Spleen (tissue), 11 donors: Measurements from ENCODE around the gene SLC18A3. TPM values are rescaled to one million over a fixed set of nuclear protein-coding genes. Genes with fewer than 3 reads are reported as not detected.

Source experiments
- DNase-seq: peaks from one replicate; pipeline ENCODE4 v3.0.0-alpha.2; 2020
- H3K27ac ChIP-seq, 8 donors: fragments of 200-600 bp; sonication (generic) in 7 of 8; 1 replicate in 4 of 8; 2 replicates in 4 of 8; pipeline versions ENCODE4 v1.5.0 to v1.8.0; 2016 to 2021; ENCODE audit warnings: inconsistent platforms in 4 of 8, mild to moderate bottlenecking in 4 of 8, moderate library complexity in 1 of 8
- H3K27me3 ChIP-seq, 7 donors: fragments of 200-600 bp; sonication (generic) in 6 of 7; replicated peaks in 1 of 7; 1 replicate in 4 of 7; 2 replicates in 3 of 7; pipeline versions ENCODE4 v1.5.0 to v1.8.0; 2016 to 2021; ENCODE audit warnings: inconsistent platforms in 3 of 7, mild to moderate bottlenecking in 1 of 7
- H3K36me3 ChIP-seq, 6 donors: fragments of 200-600 bp; sonication (generic) in 5 of 6; 1 replicate in 4 of 6; 2 replicates in 2 of 6; pipeline versions ENCODE4 v1.5.0 to v1.8.0; 2016 to 2021; ENCODE audit warnings: inconsistent platforms in 2 of 6
- H3K4me1 ChIP-seq, 6 donors: fragments of 200-600 bp; sonication (generic) in 5 of 6; 1 replicate in 3 of 6; 2 replicates in 3 of 6; pipeline versions ENCODE4 v1.5.0 to v1.8.0; 2016 to 2021; ENCODE audit warnings: inconsistent platforms in 3 of 6
- H3K4me3 ChIP-seq, 8 donors: fragments of 200-600 bp; sonication (generic) in 7 of 8; 1 replicate in 4 of 8; 2 replicates in 4 of 8; pipeline versions ENCODE4 v1.5.0 to v1.8.0; 2016 to 2021; ENCODE audit warnings: inconsistent platforms in 4 of 8, mild to moderate bottlenecking in 4 of 8, moderate library complexity in 2 of 8
- H3K9me3 ChIP-seq, 8 donors: fragments of 200-600 bp; sonication (generic) in 7 of 8; 1 replicate in 4 of 8; 2 replicates in 4 of 8; pipeline versions ENCODE4 v1.5.0 to v1.8.0; 2016 to 2021; ENCODE audit warnings: inconsistent platforms in 4 of 8
- POLR2A ChIP-seq, 3 donors: fragments of 450-650 bp; IDR thresholded peaks; one replicate each; pipeline ENCODE4 v1.5.1; 2017; ENCODE audit warnings: antibody characterized with exemption in 3 of 3, mild to moderate bottlenecking in 1 of 3
- POLR2AphosphoS5 ChIP-seq, 3 donors: sonication (generic); formaldehyde crosslinking; IDR thresholded peaks; one replicate each; pipeline ENCODE4 v1.5.1; 2017; ENCODE audit warnings: antibody characterized with exemption in 3 of 3
- WGBS, 5 donors: extraction: QIAGEN DNeasy Blood & Tissue Kit in 3 of 5; methylation state at CpG; one replicate each; pipeline versions ENCODE4 v1.1.5 to v1.1.7; 2013 to 2018; 5-methylcytosine and 5-hydroxymethylcytosine counted together
- intact Hi-C: fragments of 100-400 bp; cut with DNase I; formaldehyde crosslinking; loops from one replicate; pipeline ENCODE4 v1.15.0; 2023; ENCODE audit warnings: low total_unique reads
- polyA plus RNA-seq, 3 donors: library from polyadenylated mRNA; stranded (reverse); fragments of 200-250 nt; gene quantifications; one replicate each; pipeline ENCODE4 v1.2.1, GENCODE V29; 2013
- total RNA-seq, 7 donors: library from RNA; depleted of rRNA in 3 of 7; stranded (reverse); fragments of >200 nt in 3 of 7; fragmentation: NEBNext Ultra II Directional in 4 of 7; extraction: Animal tissue kit (Norgen Biotek cat#: 25700) in 4 of 7; gene quantifications; one replicate each; pipeline versions ENCODE4 v1.1.0 to v1.2.1, GENCODE V29; 2016 to 2021
- TF ChIP-seq, protein P1 (sequence below), 11 experiments: fragments of 200-600 bp in 7 of 11; fragments of 450-650 bp in 4 of 11; sonication (generic) in 4 of 11; IDR thresholded peaks in 8 of 11; conservative IDR thresholded peaks in 3 of 11; 1 replicate in 7 of 11; 2 replicates in 4 of 11; pipeline versions ENCODE4 v1.4.0 to v1.8.0; 2016 to 2021; ENCODE audit warnings: antibody characterized with exemption in 11 of 11, inconsistent platforms in 4 of 11, mild to moderate bottlenecking in 1 of 11
- donor health status: healthy with polysubstance abuse.
- donor health status: DM: no; HTN: no; CAD: no; lungs with moderate emphysema.
- donor health status: DM: no; HTN: no; CAD: no.
- donor health status: Bipolar disorder and iron deficiency.
- donor health status: healthy.
- donor health status: DM: no; HTN: no; CAD: no.
- donor health status: DM: yes; HTN: yes; CAD: no.

SLC18A3 gene
- total and polyA plus RNA-seq, 10 donors = not detected

DNA sequence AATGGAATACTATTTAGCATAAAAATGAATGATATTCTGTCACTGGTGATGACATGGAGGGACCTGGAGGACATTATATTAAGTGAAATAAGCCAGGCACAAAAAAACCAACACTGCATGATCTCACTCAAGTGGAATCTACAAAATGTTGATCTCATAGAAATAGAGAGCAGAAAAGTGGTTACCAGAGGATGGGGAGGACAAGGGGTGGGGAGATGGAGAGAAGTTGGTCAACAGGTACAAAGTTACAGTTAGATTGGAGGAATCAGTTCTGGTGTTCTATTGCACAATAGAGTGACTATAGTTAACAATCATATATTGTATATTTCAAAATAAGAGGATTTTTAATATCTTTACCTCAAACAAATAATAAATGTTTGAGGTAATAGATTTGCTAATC lies 24.7 kb upstream of the SLC18A3 start:
- Histone ChIP-seq H3K36me3 (no peaks in the 10 kb centered on the region), H3K27me3 (peaks cover 0 to 8% (median 0%) of the 10 kb centered on the region in 7 donors), H3K27ac (no peak overlapping the region), H3K4me1 (no peaks in the 10 kb centered on the region), H3K4me3 (no peak overlapping the region), H3K9me3 (peaks cover 0 to 9% (median 6%) of the 10 kb centered on the region in 8 donors)
- no peak for DNase-seq
- intact Hi-C loops = no loop called here
- TF ChIP-seq POLR2AphosphoS5 (IDR thresholded peaks at IDR 0.05) = no peak
- no peak for TF ChIP-seq POLR2A (IDR thresholded peaks at IDR 0.05)
- TF ChIP-seq, protein P1, sequence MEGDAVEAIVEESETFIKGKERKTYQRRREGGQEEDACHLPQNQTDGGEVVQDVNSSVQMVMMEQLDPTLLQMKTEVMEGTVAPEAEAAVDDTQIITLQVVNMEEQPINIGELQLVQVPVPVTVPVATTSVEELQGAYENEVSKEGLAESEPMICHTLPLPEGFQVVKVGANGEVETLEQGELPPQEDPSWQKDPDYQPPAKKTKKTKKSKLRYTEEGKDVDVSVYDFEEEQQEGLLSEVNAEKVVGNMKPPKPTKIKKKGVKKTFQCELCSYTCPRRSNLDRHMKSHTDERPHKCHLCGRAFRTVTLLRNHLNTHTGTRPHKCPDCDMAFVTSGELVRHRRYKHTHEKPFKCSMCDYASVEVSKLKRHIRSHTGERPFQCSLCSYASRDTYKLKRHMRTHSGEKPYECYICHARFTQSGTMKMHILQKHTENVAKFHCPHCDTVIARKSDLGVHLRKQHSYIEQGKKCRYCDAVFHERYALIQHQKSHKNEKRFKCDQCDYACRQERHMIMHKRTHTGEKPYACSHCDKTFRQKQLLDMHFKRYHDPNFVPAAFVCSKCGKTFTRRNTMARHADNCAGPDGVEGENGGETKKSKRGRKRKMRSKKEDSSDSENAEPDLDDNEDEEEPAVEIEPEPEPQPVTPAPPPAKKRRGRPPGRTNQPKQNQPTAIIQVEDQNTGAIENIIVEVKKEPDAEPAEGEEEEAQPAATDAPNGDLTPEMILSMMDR (IDR thresholded peaks at IDR 0.05 in 8 of 11, conservative IDR thresholded peaks at IDR 0.05 in 3 of 11) = no peak

DNA sequence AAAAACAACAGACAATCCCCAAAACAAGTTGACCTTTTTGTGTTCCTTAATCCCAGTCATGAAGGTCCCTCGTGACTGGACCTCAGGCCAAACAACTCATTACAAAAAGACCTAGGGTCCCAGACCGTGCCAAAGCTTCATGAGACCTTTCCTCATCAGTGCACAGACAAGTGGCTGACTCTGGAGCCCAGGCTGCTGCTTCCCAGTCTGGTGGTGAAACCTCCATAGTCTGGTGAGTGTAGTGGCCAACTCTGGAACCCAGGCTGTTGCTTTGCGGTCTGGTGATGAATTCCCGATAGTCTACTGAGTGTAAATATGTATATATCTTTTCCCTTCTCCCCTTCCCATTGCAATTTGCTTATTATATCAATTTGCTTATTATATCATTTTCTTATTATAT lies 22.1 kb upstream of the SLC18A3 start:
- WGBS, 5 donors = 76 to 85% (median 78%) methylated on average over 4 of the region's 4 CpGs
- Histone ChIP-seq H3K9me3 (peaks cover 0 to 9% (median 6%) of the 10 kb centered on the region in 8 donors), H3K4me1 (no peaks in the 10 kb centered on the region), H3K36me3 (no peaks in the 10 kb centered on the region), H3K27me3 (peaks cover 0 to 25% (median 0%) of the 10 kb centered on the region in 7 donors), H3K4me3 (no peak overlapping the region), H3K27ac (no peak overlapping the region)
- no peak for TF ChIP-seq POLR2AphosphoS5 (IDR thresholded peaks at IDR 0.05)
- TF ChIP-seq POLR2A (IDR thresholded peaks at IDR 0.05) = no peak
- TF ChIP-seq, protein P1 (IDR thresholded peaks at IDR 0.05 in 8 of 11, conservative IDR thresholded peaks at IDR 0.05 in 3 of 11) = no peak
- intact Hi-C loops = no loop called here
- no peak for DNase-seq

DNA sequence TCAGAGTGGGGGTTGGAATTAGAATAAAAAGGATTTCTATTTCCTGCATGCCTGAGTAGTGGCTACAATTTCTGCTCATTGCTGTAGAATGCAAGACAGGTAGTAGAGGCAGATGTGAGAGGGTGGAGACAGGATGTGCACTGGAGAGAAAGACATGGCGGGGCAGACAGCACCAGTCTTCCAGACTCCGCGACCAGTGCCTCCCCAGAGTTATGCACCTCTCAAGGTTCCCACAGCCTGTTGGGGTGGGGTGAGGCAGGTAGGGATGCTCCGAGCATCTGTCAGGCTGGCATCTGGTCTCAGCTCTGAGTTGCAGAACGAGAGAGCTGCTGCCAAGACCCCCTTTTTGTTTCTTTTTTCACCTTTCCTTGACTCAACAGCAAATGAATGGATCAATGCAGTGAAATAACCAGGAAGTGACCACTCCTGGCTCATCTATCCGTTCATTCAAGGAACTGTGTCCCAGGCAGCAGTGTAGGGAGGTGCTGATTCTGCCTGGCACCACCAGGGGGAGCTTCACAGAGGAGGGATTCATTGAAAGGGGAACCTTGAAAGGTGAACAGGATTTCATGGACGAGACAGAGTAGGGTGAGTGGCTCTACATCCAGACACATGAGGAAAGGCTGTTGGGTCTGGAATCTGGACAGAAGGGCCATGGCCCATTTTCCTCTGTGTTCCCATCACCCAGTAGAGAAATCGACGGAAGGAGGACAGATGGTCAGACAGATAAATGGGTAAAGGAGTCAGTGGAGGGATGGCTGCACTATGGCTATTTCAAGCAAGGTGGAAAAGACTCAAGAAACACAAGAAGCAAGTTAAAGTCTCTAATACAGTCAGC lies 17.2 kb upstream of the SLC18A3 start:
- TF ChIP-seq, protein P1 (IDR thresholded peaks at IDR 0.05 in 8 of 11, conservative IDR thresholded peaks at IDR 0.05 in 3 of 11) = peak; percentile 57 to 93 (median 88)
- no peak for TF ChIP-seq POLR2AphosphoS5 (IDR thresholded peaks at IDR 0.05)
- intact Hi-C loops = no loop called here
- Histone ChIP-seq H3K27ac (no peak overlapping the region), H3K36me3 (no peaks in the 10 kb centered on the region), H3K9me3 (peaks cover 0 to 9% (median 6%) of the 10 kb centered on the region in 8 donors), H3K4me1 (no peaks in the 10 kb centered on the region), H3K27me3 (peaks cover 0 to 42% (median 0%) of the 10 kb centered on the region in 7 donors), H3K4me3 (no peak overlapping the region)
- whole genome bisulfite sequencing, 5 donors = 42 to 48% (median 47%) methylated on average over 9 of the region's 9 CpGs
- no peak for DNase-seq

DNA sequence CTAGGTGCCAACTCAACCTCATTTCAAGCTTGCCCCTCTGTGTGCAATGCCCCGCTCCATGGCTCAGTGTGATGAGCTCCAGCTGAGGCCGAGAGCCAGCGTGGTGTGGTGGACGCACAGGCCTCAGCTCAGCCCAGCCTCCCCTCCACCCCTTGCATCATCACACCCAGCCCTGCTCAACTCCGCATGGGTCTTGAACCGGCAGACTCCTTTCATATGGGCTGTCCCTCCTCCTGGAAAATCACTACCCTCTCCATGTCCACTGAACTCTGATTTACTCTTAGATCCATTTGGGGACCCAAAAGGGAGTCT lies 16.6 kb upstream of the SLC18A3 start:
- 80 to 93% (median 83%) methylated on average over 6 of the region's 6 CpGs for WGBS, 5 donors
- no peak for DNase-seq
- H3K36me3 ChIP-seq = no peaks in the 10 kb centered on the region
- H3K9me3 ChIP-seq = peaks cover 0 to 9% (median 6%) of the 10 kb centered on the region in 8 donors
- H3K27me3 ChIP-seq = peaks cover 0 to 46% (median 0%) of the 10 kb centered on the region in 7 donors
- no peaks in the 10 kb centered on the region for H3K4me1 ChIP-seq
- H3K4me3 ChIP-seq = no peak overlapping the region
- TF ChIP-seq, protein P1 (IDR thresholded peaks at IDR 0.05 in 8 of 11, conservative IDR thresholded peaks at IDR 0.05 in 3 of 11) = no peak
- TF ChIP-seq POLR2A (IDR thresholded peaks at IDR 0.05) = no peak
- TF ChIP-seq POLR2AphosphoS5 (IDR thresholded peaks at IDR 0.05) = no peak
- intact Hi-C loops = no loop called here
- no peak overlapping the region for H3K27ac ChIP-seq
